ENCODE results near the gene IRGQ. TPM values are rescaled to one million over a fixed set of nuclear protein-coding genes. Genes with fewer than 3 reads are reported as not detected.

The IRGQ gene
- total and polyA plus RNA-seq, 2 experiments from 2014 or later, result 8.4 to 49.6 TPM

DNA sequence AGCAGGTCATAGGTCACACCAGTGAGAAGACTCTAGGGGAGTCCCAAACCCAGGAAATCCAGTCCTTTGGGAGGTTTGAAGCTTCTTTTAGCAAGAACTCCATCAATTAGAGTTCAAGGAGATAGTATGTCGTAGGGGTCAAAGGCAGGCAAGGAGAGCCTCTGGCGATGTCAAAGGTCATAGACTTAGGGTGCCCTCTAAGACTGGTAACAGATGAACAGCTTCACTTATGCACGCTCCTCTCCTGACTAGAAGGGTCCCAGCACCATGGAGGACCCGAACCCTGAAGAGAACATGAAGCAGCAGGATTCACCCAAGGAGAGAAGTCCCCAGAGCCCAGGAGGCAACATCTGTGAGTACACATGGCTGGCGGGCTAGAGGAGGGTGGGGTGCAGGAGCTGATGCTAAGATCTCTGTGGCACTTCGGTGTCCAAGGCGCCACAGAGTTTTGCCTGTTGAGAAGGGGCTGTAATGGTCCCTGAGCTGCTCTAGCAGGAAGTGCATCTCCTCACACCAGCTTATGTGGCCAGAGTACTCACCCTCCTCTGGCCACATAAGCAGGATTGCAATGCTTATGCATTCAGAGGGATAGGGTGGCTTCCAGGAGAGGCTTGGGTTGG, 1.0 kb upstream of the IRGQ start (continued):
- TF ChIP-seq, protein P1, sequence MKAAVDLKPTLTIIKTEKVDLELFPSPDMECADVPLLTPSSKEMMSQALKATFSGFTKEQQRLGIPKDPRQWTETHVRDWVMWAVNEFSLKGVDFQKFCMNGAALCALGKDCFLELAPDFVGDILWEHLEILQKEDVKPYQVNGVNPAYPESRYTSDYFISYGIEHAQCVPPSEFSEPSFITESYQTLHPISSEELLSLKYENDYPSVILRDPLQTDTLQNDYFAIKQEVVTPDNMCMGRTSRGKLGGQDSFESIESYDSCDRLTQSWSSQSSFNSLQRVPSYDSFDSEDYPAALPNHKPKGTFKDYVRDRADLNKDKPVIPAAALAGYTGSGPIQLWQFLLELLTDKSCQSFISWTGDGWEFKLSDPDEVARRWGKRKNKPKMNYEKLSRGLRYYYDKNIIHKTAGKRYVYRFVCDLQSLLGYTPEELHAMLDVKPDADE (IDR thresholded peaks at IDR 0.05), result no peak
- no peak for TF ChIP-seq STAT1 (IDR thresholded peaks at IDR 0.05; ENCODE audit: unreplicated experiment)
- TF ChIP-seq, protein P2, sequence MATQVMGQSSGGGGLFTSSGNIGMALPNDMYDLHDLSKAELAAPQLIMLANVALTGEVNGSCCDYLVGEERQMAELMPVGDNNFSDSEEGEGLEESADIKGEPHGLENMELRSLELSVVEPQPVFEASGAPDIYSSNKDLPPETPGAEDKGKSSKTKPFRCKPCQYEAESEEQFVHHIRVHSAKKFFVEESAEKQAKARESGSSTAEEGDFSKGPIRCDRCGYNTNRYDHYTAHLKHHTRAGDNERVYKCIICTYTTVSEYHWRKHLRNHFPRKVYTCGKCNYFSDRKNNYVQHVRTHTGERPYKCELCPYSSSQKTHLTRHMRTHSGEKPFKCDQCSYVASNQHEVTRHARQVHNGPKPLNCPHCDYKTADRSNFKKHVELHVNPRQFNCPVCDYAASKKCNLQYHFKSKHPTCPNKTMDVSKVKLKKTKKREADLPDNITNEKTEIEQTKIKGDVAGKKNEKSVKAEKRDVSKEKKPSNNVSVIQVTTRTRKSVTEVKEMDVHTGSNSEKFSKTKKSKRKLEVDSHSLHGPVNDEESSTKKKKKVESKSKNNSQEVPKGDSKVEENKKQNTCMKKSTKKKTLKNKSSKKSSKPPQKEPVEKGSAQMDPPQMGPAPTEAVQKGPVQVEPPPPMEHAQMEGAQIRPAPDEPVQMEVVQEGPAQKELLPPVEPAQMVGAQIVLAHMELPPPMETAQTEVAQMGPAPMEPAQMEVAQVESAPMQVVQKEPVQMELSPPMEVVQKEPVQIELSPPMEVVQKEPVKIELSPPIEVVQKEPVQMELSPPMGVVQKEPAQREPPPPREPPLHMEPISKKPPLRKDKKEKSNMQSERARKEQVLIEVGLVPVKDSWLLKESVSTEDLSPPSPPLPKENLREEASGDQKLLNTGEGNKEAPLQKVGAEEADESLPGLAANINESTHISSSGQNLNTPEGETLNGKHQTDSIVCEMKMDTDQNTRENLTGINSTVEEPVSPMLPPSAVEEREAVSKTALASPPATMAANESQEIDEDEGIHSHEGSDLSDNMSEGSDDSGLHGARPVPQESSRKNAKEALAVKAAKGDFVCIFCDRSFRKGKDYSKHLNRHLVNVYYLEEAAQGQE (IDR thresholded peaks at IDR 0.05; ENCODE audit: unreplicated experiment), result no peak
- no peak for TF ChIP-seq JUNB (IDR thresholded peaks at IDR 0.05; ENCODE audit: unreplicated experiment)
- no peak for TF ChIP-seq CREB1 (CRISPR knock-in tag; IDR thresholded peaks at IDR 0.05; ENCODE audit: low read depth)
- TF ChIP-seq, protein P3, sequence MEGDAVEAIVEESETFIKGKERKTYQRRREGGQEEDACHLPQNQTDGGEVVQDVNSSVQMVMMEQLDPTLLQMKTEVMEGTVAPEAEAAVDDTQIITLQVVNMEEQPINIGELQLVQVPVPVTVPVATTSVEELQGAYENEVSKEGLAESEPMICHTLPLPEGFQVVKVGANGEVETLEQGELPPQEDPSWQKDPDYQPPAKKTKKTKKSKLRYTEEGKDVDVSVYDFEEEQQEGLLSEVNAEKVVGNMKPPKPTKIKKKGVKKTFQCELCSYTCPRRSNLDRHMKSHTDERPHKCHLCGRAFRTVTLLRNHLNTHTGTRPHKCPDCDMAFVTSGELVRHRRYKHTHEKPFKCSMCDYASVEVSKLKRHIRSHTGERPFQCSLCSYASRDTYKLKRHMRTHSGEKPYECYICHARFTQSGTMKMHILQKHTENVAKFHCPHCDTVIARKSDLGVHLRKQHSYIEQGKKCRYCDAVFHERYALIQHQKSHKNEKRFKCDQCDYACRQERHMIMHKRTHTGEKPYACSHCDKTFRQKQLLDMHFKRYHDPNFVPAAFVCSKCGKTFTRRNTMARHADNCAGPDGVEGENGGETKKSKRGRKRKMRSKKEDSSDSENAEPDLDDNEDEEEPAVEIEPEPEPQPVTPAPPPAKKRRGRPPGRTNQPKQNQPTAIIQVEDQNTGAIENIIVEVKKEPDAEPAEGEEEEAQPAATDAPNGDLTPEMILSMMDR (conservative IDR thresholded peaks at IDR 0.05; ENCODE audit: low read depth in 2 of 2), result no peak
- TF ChIP-seq ZNF114 (CRISPR knock-in tag; IDR thresholded peaks at IDR 0.05), result no peak
- no peak for TF ChIP-seq EZH2phosphoT487 (IDR thresholded peaks at IDR 0.05; ENCODE audit: unreplicated experiment)

DNA sequence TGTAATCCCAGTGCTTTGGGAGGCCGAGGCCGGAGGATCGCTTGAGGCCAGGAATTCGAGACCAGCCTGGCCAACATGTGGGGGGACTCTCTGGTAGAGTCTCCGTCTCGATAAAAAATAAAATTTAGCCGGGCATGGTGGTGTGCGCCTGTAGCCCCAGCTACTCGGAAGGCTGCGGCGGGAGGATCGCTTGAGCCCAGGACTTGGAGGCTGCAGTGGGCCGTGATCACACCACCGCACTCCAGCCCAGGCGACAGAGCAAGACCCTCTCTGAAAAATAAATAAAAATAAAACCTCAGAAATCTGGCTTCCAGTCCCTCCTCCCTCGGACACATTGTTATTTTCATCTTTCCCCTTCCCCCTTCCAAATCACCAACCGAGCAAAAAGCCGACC, 332 bp downstream of the IRGQ start:
- Histone ChIP-seq H3K36me3 (ENCODE audit: insufficient read depth) (peaks cover 8% of the 10 kb centered on the region; the same call in 1 of the 2 replicates), H4K20me1 (replicated peaks; ENCODE audit: insufficient read depth) (peaks cover 8% of the 10 kb centered on the region; the same call in 1 of the 2 replicates), H3K4me3 (peak overlapping the region; percentile 73), H2AFZ (peak overlapping the region; percentile 8), H3F3A (replicated peaks; ENCODE audit: low read depth) (0 out of 2 replicates have a peak, but pooled peaks cover 11% of the 10 kb centered on the region), H3K4me2 (peak overlapping the region; percentile 97), H3K79me2 (replicated peaks; ENCODE audit: insufficient read depth) (peaks cover 23% of the 10 kb centered on the region), H3K4me1 (ENCODE audit: insufficient read depth) (peaks cover 10% of the 10 kb centered on the region), H3K27ac (ENCODE audit: low read depth) (peak overlapping the region; percentile 53; the same call in 1 of the 2 replicates), H3K27me3 (ENCODE audit: insufficient read depth) (no peaks in the 10 kb centered on the region), H3K9me2 (ENCODE audit: insufficient read depth) (no peaks in the 10 kb centered on the region)
- H3K9me3 Mint-ChIP-seq, result peaks cover 2% of the 10 kb centered on the region; the same call in 2 of the 3 replicates
- peak overlapping the region; percentile 98 for H3K4me3 Mint-ChIP-seq
- peak overlapping the region; percentile 100 for H3K27ac Mint-ChIP-seq
- DNase-seq (ENCODE audit: low spot score), result no peak
- H3K4me1 Mint-ChIP-seq, result peaks cover 19% of the 10 kb centered on the region
- peaks cover 14% of the 10 kb centered on the region for H3K27me3 Mint-ChIP-seq (ENCODE audit: insufficient read depth, low read depth, poor library complexity)
- peaks cover 23% of the 10 kb centered on the region for H3K36me3 Mint-ChIP-seq (ENCODE audit: low read depth)
- peak; percentile 15 for ATAC-seq
- TF ChIP-seq ZNF331 (CRISPR knock-in tag; IDR thresholded peaks at IDR 0.05; ENCODE audit: low read depth) (no peak), JUNB (IDR thresholded peaks at IDR 0.05; ENCODE audit: unreplicated experiment) (no peak), CREB1 (CRISPR knock-in tag; IDR thresholded peaks at IDR 0.05; ENCODE audit: low read depth) (no peak), STAT1 (IDR thresholded peaks at IDR 0.05; ENCODE audit: unreplicated experiment) (no peak)
- TF ChIP-seq, protein P1 (IDR thresholded peaks at IDR 0.05), result no peak
- TF ChIP-seq, protein P3 (conservative IDR thresholded peaks at IDR 0.05; ENCODE audit: low read depth in 2 of 2), result no peak
